Erythroblast (primary cell): Measurements from ENCODE around the gene CBX4.

ENCODE experiments used
- DNase-seq, 2 experiments: peaks; one replicate each; lab custom pipeline; 2025; lab: John Stamatoyannopoulos, UW
- GATA1 ChIP-seq: IDR thresholded peaks from 2 replicates; pipeline ENCODE4 v1.6.1; 2011; ENCODE audit warnings: low read depth, mild to moderate bottlenecking, control low read depth, low read length, moderate library complexity
- POLR2A ChIP-seq: IDR thresholded peaks from 2 replicates; pipeline ENCODE4 v1.6.1; 2011; ENCODE audit warnings: mild to moderate bottlenecking, low read length

The CBX4 gene

DNA sequence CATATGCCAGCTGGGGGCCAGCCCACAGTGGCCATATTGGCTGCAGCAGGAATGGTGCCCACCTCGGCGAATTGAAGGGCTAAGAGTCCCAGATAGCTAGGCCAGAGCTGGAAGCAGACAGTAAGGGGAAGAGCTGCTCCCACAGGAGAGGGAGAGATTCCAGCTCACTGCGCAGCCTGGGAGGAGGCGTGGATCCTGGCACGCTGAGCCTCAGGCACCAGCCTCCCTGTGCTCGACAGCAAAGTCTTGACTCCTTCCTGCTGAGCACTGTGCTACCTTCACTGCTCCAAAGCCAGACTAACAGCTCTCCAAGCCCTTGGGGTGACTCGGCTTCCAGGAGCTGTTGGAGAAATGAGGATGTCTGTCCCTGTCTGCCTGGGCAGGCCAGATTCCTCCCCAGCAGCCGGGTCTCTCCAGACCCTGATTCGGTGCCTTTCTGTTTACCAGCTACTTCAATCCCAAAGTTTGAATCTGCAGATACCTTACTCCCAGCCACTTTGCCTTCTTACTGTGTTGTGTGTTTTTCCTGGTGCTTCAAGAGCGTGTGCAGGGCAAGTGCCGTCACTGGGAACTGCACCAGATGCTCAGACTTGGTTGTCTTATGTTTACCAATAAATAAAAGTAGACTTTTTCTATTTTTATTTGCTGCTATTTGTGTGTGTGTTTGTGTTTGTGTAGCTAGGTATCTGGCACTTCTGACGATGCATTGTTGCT, 52.2 kb downstream of the CBX4 start:
- no peak for TF ChIP-seq POLR2A
- TF ChIP-seq GATA1: no peak
- no peak for DNase-seq

DNA sequence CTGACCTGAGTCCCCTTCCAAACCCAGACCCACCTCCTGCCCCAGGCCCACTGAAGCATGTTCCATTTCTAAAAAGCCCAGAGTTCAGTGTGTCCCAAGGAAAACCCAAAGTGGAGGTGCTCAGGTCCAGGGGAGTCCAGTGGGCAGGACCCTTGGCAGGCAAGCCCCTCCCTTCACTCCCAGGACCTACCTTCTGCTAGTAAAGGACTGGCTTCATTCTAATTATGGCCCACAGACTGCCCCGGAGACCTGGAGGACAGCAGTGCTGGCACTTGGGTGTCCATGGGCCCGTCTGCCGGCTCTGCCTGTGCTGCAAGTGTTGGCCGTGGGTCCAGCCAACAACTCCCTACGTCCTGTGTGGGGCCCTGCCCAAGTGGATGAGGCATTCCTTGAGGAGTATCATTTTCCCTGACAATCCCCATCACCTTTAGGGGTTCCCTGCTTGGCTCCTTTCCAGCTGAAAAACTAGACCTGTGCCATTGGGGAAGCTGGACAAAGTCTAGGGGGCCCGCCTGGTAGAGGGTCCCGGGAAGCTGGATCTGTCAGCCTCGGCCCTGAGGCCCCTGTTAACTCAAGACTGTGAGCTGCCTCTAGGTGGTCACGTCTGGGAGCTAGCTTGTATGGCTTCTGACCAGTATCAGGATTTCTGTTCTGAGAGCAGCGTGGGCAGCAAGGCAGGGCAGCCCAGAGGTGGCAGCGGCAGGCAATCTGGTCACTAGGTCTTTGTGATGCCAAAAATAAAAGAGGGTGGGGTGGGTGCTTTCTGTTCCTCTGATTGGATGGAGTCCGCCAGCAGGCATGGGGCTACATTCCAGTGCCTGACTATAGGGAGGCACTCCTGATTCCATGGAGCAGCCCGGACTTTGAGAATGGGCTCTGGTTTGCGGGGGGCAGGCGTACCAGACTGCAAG, 53.1 kb downstream of the CBX4 start:
- no peak for DNase-seq
- no peak for TF ChIP-seq GATA1
- TF ChIP-seq POLR2A: no peak

DNA sequence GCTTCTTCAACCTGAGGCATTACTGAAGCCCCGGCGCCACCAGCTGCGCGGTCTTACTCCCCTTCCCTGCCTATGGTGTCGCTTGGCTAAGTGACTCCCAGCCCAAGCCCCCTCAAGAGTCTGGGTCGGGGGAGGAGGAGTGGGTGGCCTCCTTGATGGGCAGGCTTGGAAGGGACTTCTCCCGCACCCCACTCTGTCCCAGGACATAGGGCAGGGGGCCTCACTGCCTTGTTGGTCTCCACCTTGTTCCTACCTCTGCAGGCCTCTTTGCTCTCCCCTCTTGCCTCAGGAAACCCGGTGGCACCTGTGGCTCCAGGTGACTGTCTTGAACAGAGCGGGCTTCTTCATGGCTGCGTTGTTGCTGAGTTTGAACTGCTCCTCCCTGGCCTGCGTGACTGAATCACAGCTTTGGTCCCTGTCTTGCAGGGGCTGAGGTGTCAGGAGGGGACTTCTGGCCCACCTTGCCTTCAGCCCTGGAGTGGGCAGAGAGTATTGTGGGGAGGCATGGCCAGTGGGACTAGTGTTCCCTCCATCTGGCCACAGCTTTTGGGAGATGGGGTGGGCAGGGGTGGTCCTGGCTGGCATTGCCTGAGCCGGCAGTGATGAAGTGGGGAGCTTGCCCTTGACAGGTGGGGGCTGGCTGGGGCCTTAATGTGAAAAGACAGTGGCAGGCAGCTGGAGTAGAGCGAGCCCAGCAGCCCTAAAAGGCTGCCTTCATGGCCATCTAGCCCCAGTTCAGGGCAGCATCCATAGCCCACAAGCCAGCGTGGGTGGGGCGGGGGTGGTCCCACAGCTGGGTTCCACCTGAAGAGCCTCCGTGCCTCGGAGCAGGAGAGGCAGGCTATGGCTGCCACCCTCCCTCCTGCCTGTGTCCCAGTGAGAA, 54.0 kb downstream of the CBX4 start:
- DNase-seq: no peak
- TF ChIP-seq GATA1 (no peak), POLR2A (no peak)

DNA sequence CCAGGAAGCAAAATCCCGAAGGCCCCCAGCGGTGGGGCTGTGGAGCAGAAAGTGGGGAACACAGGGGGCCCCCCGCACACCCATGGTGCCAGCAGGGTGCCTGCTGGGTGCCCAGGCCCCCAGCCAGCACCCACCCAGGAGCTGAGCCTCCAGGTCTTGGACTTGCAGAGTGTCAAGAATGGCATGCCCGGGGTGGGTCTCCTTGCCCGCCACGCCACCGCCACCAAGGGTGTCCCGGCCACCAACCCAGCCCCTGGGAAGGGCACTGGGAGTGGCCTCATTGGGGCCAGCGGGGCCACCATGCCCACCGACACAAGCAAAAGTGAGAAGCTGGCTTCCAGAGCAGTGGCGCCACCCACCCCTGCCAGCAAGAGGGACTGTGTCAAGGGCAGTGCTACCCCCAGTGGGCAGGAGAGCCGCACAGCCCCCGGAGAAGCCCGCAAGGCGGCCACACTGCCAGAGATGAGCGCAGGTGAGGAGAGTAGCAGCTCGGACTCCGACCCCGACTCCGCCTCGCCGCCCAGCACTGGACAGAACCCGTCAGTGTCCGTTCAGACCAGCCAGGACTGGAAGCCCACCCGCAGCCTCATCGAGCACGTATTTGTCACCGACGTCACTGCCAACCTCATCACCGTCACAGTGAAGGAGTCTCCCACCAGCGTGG, 54.8 kb downstream of the CBX4 start:
- DNase-seq: no peak
- TF ChIP-seq GATA1 (no peak), POLR2A (no peak)

DNA sequence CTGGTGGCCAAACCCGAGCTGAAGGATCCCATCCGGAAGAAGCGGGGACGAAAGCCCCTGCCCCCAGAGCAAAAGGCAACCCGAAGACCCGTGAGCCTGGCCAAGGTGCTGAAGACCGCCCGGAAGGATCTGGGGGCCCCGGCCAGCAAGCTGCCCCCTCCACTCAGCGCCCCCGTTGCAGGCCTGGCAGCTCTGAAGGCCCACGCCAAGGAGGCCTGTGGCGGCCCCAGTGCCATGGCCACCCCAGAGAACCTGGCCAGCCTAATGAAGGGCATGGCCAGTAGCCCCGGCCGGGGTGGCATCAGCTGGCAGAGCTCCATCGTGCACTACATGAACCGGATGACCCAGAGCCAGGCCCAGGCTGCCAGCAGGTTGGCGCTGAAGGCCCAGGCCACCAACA, 55.3 kb downstream of the CBX4 start:
- DNase-seq: no peak
- TF ChIP-seq GATA1 (no peak), POLR2A (no peak)
